Bronchial smooth muscle cell (primary cell): ENCODE data around the gene NKX2-4. TPM values are rescaled to one million over a fixed set of nuclear protein-coding genes. Genes with fewer than 3 reads are reported as not detected.

ENCODE experiments used
- total RNA-seq: library from RNA; depleted of rRNA; stranded (reverse); fragments of >200 nt; gene quantifications from 2 replicates; pipeline ENCODE4 v1.2.1, GENCODE V29; 2014

NKX2-4 gene
- not detected in 2 replicates for total RNA-seq

GRCh38 chr20:21397341-21398108 lies at the start of gene NKX2-4:
Gene NKX2-4, minus strand, starts transcription at chr20:21397526. Its CDS starts 127 bp downstream, at chr20:21397399.

Other genes starting within 250 kb of the NKX2-4 start
- 79.1 and 85.6 TPM in 2 replicates for gene XRN2, start 94.2 kb downstream of the NKX2-4 start, total RNA-seq
- gene NKX2-2, start 116.5 kb upstream of the NKX2-4 start, total RNA-seq, result under 0.01 TPM in 1 of 2 replicates, not detected in the other